HG03139 (cell line): Measurements from ENCODE around the gene NR5A2.

Experiments used
- ATAC-seq: cut with Tn5 transposase; IDR thresholded peaks from one replicate; pipeline ENCODE4 v1.9.1; 2021; ENCODE audit not compliant: unreplicated experiment

NR5A2 gene

GRCh38 chr1:200118779-200119505 is 91.4 kb downstream of the NR5A2 start:
- no peak for ATAC-seq

- no peak for ATAC-seq
Measured at GRCh38 chr1:200121421-200121820, 93.9 kb downstream of the NR5A2 start.

GRCh38 chr1:200124309-200124708 is 96.8 kb downstream of the NR5A2 start:
- ATAC-seq = no peak

GRCh38 chr1:200128081-200128480 is 100.6 kb downstream of the NR5A2 start:
- no peak for ATAC-seq

- ATAC-seq = no peak
Measured at GRCh38 chr1:200128944-200129879, 101.7 kb downstream of the NR5A2 start.

GRCh38 chr1:200130552-200130951 is 103.0 kb downstream of the NR5A2 start:
- ATAC-seq = no peak

GRCh38 chr1:200131551-200132125 is 104.1 kb downstream of the NR5A2 start:
- no peak for ATAC-seq

- no peak for ATAC-seq
Measured at GRCh38 chr1:200133123-200133522, 105.6 kb downstream of the NR5A2 start.

GRCh38 chr1:200134116-200134515 is 106.6 kb downstream of the NR5A2 start:
- ATAC-seq = no peak

- no peak for ATAC-seq
Measured at GRCh38 chr1:200136384-200136783, 108.9 kb downstream of the NR5A2 start.

- peak; percentile 84 for ATAC-seq
Measured at GRCh38 chr1:200139661-200140250, 112.2 kb downstream of the NR5A2 start.

GRCh38 chr1:200143347-200143746 is 115.8 kb downstream of the NR5A2 start:
- ATAC-seq = no peak

GRCh38 chr1:200146100-200146499 is 118.6 kb downstream of the NR5A2 start:
- ATAC-seq = no peak

- ATAC-seq = no peak
Measured at GRCh38 chr1:200147094-200147493, 119.6 kb downstream of the NR5A2 start.

- no peak for ATAC-seq
Measured at GRCh38 chr1:200147742-200148141, 120.2 kb downstream of the NR5A2 start.

- ATAC-seq = no peak
Measured at GRCh38 chr1:200150006-200150405, 122.5 kb downstream of the NR5A2 start.

GRCh38 chr1:200150721-200151120 is 123.2 kb downstream of the NR5A2 start:
- no peak for ATAC-seq

- no peak for ATAC-seq
Measured at GRCh38 chr1:200152336-200152735, 124.8 kb downstream of the NR5A2 start.

GRCh38 chr1:200153277-200154055 is 126.0 kb downstream of the NR5A2 start:
- ATAC-seq = no peak

- ATAC-seq = peak; percentile 96
Measured at GRCh38 chr1:200154069-200154767, 126.7 kb downstream of the NR5A2 start.
